H9 (cell line): Measurements from ENCODE around the gene LAMA5. TPM values are rescaled to one million over a fixed set of nuclear protein-coding genes. Genes with fewer than 3 reads are reported as not detected.

Experiments
- DNase-seq: peaks from one replicate; pipeline ENCODE4 v3.0.0-alpha.2; 2017
- H2AFZ ChIP-seq: one replicate; pipeline ENCODE4 v1.6.1; 2013; ENCODE audit warnings: mild to moderate bottlenecking, low read length, control low read depth, moderate library complexity
- H2AK5ac ChIP-seq: 2 replicates; pipeline ENCODE4 v1.6.1; 2013; ENCODE audit warnings: low read length, control low read depth, mixed read lengths; ENCODE audit not compliant: insufficient read length
- H2BK120ac ChIP-seq: one replicate; pipeline ENCODE4 v1.6.1; 2013; ENCODE audit warnings: low read depth, mild to moderate bottlenecking, low read length, control low read depth, inconsistent platforms; ENCODE audit not compliant: poor library complexity, severe bottlenecking
- H2BK12ac ChIP-seq: 2 replicates; pipeline ENCODE4 v1.6.1; 2013; ENCODE audit warnings: low read length, control low read depth, mixed read lengths, low read depth; ENCODE audit not compliant: insufficient read length
- H2BK15ac ChIP-seq: 2 replicates; pipeline ENCODE4 v1.6.1; 2013; ENCODE audit warnings: low read depth, low read length, control low read depth
- H2BK20ac ChIP-seq: one replicate; pipeline ENCODE4 v1.6.1; 2013; ENCODE audit warnings: low read depth, mild to moderate bottlenecking, low read length, control low read depth, inconsistent platforms; ENCODE audit not compliant: poor library complexity, severe bottlenecking
- H2BK5ac ChIP-seq: 2 replicates; pipeline ENCODE4 v1.6.1; 2013; ENCODE audit warnings: low read length, control low read depth, mixed read lengths; ENCODE audit not compliant: insufficient read length
- H3K14ac ChIP-seq: 2 replicates; pipeline ENCODE4 v1.6.1; 2013; ENCODE audit warnings: low read length, control low read depth; ENCODE audit not compliant: insufficient read depth
- H3K18ac ChIP-seq: 2 replicates; pipeline ENCODE4 v1.6.1; 2013; ENCODE audit warnings: low read depth, mild to moderate bottlenecking, mixed read lengths, low read length, control low read depth; ENCODE audit not compliant: insufficient read length
- H3K23ac ChIP-seq: 2 replicates; pipeline ENCODE4 v1.6.1; 2013; ENCODE audit warnings: low read length, control low read depth, mixed read lengths, low read depth; ENCODE audit not compliant: insufficient read length
- H3K23me2 ChIP-seq: 2 replicates; pipeline ENCODE4 v1.6.1; 2013; ENCODE audit warnings: low read depth, mild to moderate bottlenecking, mixed read lengths, low read length, control low read depth; ENCODE audit not compliant: insufficient read length, poor library complexity, severe bottlenecking
- H3K27ac ChIP-seq: 2 replicates; pipeline ENCODE4 v1.5.1; 2013; ENCODE audit warnings: low read length, control low read depth, mixed read lengths, low read depth; ENCODE audit not compliant: insufficient read length
- H3K27me3 ChIP-seq: 2 replicates; pipeline ENCODE4 v1.6.1; 2013; ENCODE audit warnings: low read length, control low read depth, inconsistent platforms; ENCODE audit not compliant: insufficient read depth
- H3K4ac ChIP-seq: 2 replicates; pipeline ENCODE4 v1.6.1; 2013; ENCODE audit warnings: low read depth, mild to moderate bottlenecking, control low read depth, inconsistent platforms, low read length, moderate library complexity
- H3K4me1 ChIP-seq: 2 replicates; pipeline ENCODE4 v1.6.1; 2013; ENCODE audit warnings: low read length, control low read depth, inconsistent platforms; ENCODE audit not compliant: insufficient read depth
- H3K4me2 ChIP-seq: 2 replicates; pipeline ENCODE4 v1.6.1; 2013; ENCODE audit warnings: low read length, control low read depth, mixed read lengths; ENCODE audit not compliant: insufficient read length, insufficient read depth
- H3K56ac ChIP-seq: 2 replicates; pipeline ENCODE4 v1.6.1; 2013; ENCODE audit warnings: low read depth, mild to moderate bottlenecking, mixed read lengths, low read length, control low read depth; ENCODE audit not compliant: insufficient read length
- H3K79me1 ChIP-seq: 2 replicates; pipeline ENCODE4 v1.6.1; 2013; ENCODE audit warnings: low read depth, mild to moderate bottlenecking, moderate library complexity, low read length, control low read depth, inconsistent platforms; ENCODE audit not compliant: insufficient read depth, poor library complexity, severe bottlenecking
- H3K79me2 ChIP-seq: 2 replicates; pipeline ENCODE4 v1.6.1; 2013; ENCODE audit warnings: low read length, control low read depth, inconsistent platforms; ENCODE audit not compliant: insufficient read depth
- H3K9ac ChIP-seq: 2 replicates; pipeline ENCODE4 v1.6.1; 2013; ENCODE audit warnings: low read length, control low read depth, mixed read lengths; ENCODE audit not compliant: insufficient read length; ENCODE audit errors: extremely low read depth
- H3K9me3 ChIP-seq: one replicate; pipeline ENCODE4 v1.6.1; 2013; ENCODE audit warnings: low read depth, low read length, inconsistent platforms; ENCODE audit not compliant: control insufficient read depth
- H3T11ph ChIP-seq: one replicate; pipeline ENCODE4 v1.6.1; 2013; ENCODE audit warnings: mild to moderate bottlenecking, low read length, control low read depth, inconsistent platforms
- H4K20me1 ChIP-seq: one replicate; pipeline ENCODE4 v1.6.1; 2013; ENCODE audit not compliant: control insufficient read depth, insufficient read length, insufficient read depth
- H4K5ac ChIP-seq: 2 replicates; pipeline ENCODE4 v1.6.1; 2013; ENCODE audit warnings: low read depth, mild to moderate bottlenecking, mixed read lengths, low read length, control low read depth; ENCODE audit not compliant: insufficient read length
- H4K8ac ChIP-seq: replicated peaks from 2 replicates; pipeline ENCODE4 v1.6.1; 2013; ENCODE audit warnings: low read length, control low read depth, mixed read lengths, low read depth; ENCODE audit not compliant: insufficient read length
- H4K91ac ChIP-seq: 2 replicates; pipeline ENCODE4 v1.6.1; 2013; ENCODE audit warnings: low read depth, mild to moderate bottlenecking, moderate library complexity, mixed read lengths, low read length, control low read depth; ENCODE audit not compliant: insufficient read length
- H3K27ac Mint-ChIP-seq, 3 experiments: 2 replicates in 2 of 3; 3 replicates in 1 of 3; pipeline ENCODE4 v1.8.0; 2020 to 2021; ENCODE audit warnings: mixed read lengths in 3 of 3, mild to moderate bottlenecking in 1 of 3, moderate library complexity in 1 of 3
- H3K27me3 Mint-ChIP-seq: 2 replicates; pipeline ENCODE4 v1.8.0; 2021; ENCODE audit warnings: low read depth, mild to moderate bottlenecking, moderate library complexity, mixed read lengths
- H3K36me3 Mint-ChIP-seq, 3 experiments: 2 replicates in 2 of 3; 3 replicates in 1 of 3; pipeline ENCODE4 v1.8.0; 2020 to 2021; ENCODE audit warnings: low read depth in 3 of 3, mixed read lengths in 3 of 3; ENCODE audit not compliant: insufficient read depth in 1 of 3
- H3K4me1 Mint-ChIP-seq, 2 experiments: 2 replicates each; pipeline ENCODE4 v1.8.0; 2020; ENCODE audit warnings: mixed read lengths in 2 of 2
- H3K4me3 Mint-ChIP-seq, 2 experiments: 2 replicates in 1 of 2; 3 replicates in 1 of 2; pipeline ENCODE4 v1.8.0; 2020 to 2021; ENCODE audit warnings: mild to moderate bottlenecking in 2 of 2, mixed read lengths in 2 of 2, moderate library complexity in 1 of 2
- H3K9me3 Mint-ChIP-seq, 2 experiments: 2 replicates in 1 of 2; 3 replicates in 1 of 2; pipeline ENCODE4 v1.8.0; 2020; ENCODE audit warnings: mild to moderate bottlenecking in 2 of 2, mixed read lengths in 2 of 2, moderate library complexity in 1 of 2
- WGBS: extraction: QIAGEN DNeasy Blood & Tissue Kit; methylation state at CpG from one replicate; pipeline ENCODE4 v1.1.7; 2013; ENCODE audit warnings: missing lambda C conversion rate, low lambda C conversion rate, mixed read lengths; ENCODE audit not compliant: insufficient read length; ENCODE audit errors: extremely low coverage; 5-methylcytosine and 5-hydroxymethylcytosine counted together
- total RNA-seq: library from RNA; stranded (reverse); gene quantifications from 2 replicates; pipeline ENCODE4 v1.2.1, GENCODE V29; 2021
- TF ChIP-seq, protein P1 (sequence below): fragments of 200-600 bp; sonication (generic); conservative IDR thresholded peaks from 3 replicates; pipeline ENCODE4 v1.8.0; 2021; ENCODE audit warnings: antibody characterized with exemption, mild to moderate bottlenecking

LAMA5 gene
- total RNA-seq, 1 experiment from 2014 or later: 200 TPM

DNA sequence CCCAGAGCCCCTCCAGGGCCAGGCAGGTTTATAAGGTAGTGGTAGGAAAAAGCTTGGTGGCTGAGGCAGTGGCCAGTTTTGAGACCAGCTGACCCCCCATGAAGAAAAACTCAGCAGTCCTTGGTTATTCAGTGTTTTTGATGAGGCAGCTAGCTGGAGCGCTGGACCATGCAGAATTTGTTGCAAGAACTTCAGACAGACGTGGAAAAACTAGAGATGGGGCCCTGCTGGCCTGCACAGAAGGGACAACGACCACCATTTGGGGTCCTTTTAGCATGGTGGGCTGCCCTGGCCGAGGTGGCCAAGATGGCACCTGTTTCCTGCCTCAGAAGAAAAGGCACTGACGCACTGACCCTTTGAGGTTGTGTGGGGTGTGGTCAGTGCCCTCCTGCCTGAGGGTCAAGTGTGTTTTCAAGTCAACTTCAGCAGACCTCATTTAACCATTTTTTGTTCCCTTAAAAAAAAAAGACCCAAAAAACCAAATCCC, 22.5 kb upstream of the LAMA5 start:
- H3K79me2 ChIP-seq: peaks cover 10% of the 10 kb centered on the region; the same call in 1 of the 2 replicates
- H2BK12ac ChIP-seq: no peak overlapping the region
- H3K23me2 ChIP-seq: peaks cover 14% of the 10 kb centered on the region
- H3K27ac ChIP-seq: no peak overlapping the region
- H3K56ac ChIP-seq: no peak overlapping the region
- Mint-ChIP-seq H3K4me3 (peak overlapping the region in 1 of 2 experiments; percentile 7; a peak in 2 of 5 replicates), H3K9me3 (no peaks in the 10 kb centered on the region; a peak in 2 of 5 replicates), H3K27ac (no peak overlapping the region; a peak in 2 of 7 replicates), H3K27me3 (peaks cover 2% of the 10 kb centered on the region; the same call in 1 of the 2 replicates), H3K4me1 (peaks cover 20 to 25% of the 10 kb centered on the region in 2 experiments), H3K36me3 (peaks cover 25 to 38% (median 35%) of the 10 kb centered on the region in 3 experiments; a peak in 6 of 7 replicates)
- H2AK5ac ChIP-seq: no peak overlapping the region
- H2BK15ac ChIP-seq: no peak overlapping the region
- no peaks in the 10 kb centered on the region for H3K9me3 ChIP-seq
- no peak for DNase-seq
- peaks cover 8% of the 10 kb centered on the region for H3K79me1 ChIP-seq
- H3K23ac ChIP-seq: no peak overlapping the region
- no peak overlapping the region for H3T11ph ChIP-seq
- no peak overlapping the region for H3K4me2 ChIP-seq
- H2AFZ ChIP-seq: no peak overlapping the region
- TF ChIP-seq, protein P1, sequence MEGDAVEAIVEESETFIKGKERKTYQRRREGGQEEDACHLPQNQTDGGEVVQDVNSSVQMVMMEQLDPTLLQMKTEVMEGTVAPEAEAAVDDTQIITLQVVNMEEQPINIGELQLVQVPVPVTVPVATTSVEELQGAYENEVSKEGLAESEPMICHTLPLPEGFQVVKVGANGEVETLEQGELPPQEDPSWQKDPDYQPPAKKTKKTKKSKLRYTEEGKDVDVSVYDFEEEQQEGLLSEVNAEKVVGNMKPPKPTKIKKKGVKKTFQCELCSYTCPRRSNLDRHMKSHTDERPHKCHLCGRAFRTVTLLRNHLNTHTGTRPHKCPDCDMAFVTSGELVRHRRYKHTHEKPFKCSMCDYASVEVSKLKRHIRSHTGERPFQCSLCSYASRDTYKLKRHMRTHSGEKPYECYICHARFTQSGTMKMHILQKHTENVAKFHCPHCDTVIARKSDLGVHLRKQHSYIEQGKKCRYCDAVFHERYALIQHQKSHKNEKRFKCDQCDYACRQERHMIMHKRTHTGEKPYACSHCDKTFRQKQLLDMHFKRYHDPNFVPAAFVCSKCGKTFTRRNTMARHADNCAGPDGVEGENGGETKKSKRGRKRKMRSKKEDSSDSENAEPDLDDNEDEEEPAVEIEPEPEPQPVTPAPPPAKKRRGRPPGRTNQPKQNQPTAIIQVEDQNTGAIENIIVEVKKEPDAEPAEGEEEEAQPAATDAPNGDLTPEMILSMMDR: no peak
- H3K4ac ChIP-seq: no peak overlapping the region
- H3K9ac ChIP-seq: no peak overlapping the region
- no peaks in the 10 kb centered on the region for H4K20me1 ChIP-seq
- no CpG with 5 or more reads among the region's 5 CpGs for WGBS
- H4K91ac ChIP-seq: no peak overlapping the region
- no peak overlapping the region for H2BK5ac ChIP-seq
- H3K18ac ChIP-seq: no peak overlapping the region
- no peaks in the 10 kb centered on the region for H3K4me1 ChIP-seq
- H3K27me3 ChIP-seq: no peaks in the 10 kb centered on the region
- H2BK120ac ChIP-seq: no peak overlapping the region
- no peak overlapping the region for H3K14ac ChIP-seq
- no peak overlapping the region for H4K5ac ChIP-seq
- no peak overlapping the region for H4K8ac ChIP-seq
- no peak overlapping the region for H2BK20ac ChIP-seq
